B cell (primary cell): ENCODE data around the gene PTPRN. TPM values are rescaled to one million over a fixed set of nuclear protein-coding genes. Genes with fewer than 3 reads are reported as not detected.

ENCODE experiments used
- ATAC-seq: fragments of 200-7000 bp; cut with Tn5 transposase; one replicate; pipeline ENCODE4 v1.10.0; 2021; ENCODE audit warnings: low read depth, mild to moderate bottlenecking, moderate number of reproducible peaks, moderate library complexity
- CTCF ChIA-PET: fragments of 350-600 bp; sonication (Branson Sonifier 250); formaldehyde crosslinking; loops from one replicate; lab custom pipeline; 2021; ENCODE audit warnings: antibody characterized with exemption, inconsistent platforms; lab: Charles Lee
- POLR2A ChIA-PET: fragments of 350-600 bp; sonication (Branson Sonifier 250); formaldehyde crosslinking; loops from one replicate; lab custom pipeline; 2021; ENCODE audit warnings: antibody characterized with exemption; lab: Charles Lee
- DNase-seq: peaks from one replicate; pipeline ENCODE4 v3.0.0; 2013
- H2AFZ ChIP-seq: 2 replicates; pipeline ENCODE4 v1.6.1; 2012; ENCODE audit warnings: mild to moderate bottlenecking, low read depth, low read length; ENCODE audit not compliant: insufficient read depth, poor library complexity, severe bottlenecking
- H3K27ac ChIP-seq, 2 donors: 1 replicate in 1 of 2; 2 replicates in 1 of 2; pipeline ENCODE4 v1.5.1; 2012 to 2013; ENCODE audit warnings: low read length in 2 of 2, mild to moderate bottlenecking in 2 of 2, moderate library complexity in 1 of 2
- H3K27me3 ChIP-seq, 4 experiments: fragments of 200-600 bp in 1 of 4; sonication (generic) in 1 of 4; replicated peaks in 1 of 4; 1 replicate in 2 of 4; 2 replicates in 2 of 4; pipeline versions ENCODE4 v1.6.1 to v1.7.0; 2013 to 2016; ENCODE audit warnings: low read length in 3 of 4, mild to moderate bottlenecking in 2 of 4, mixed read lengths in 1 of 4, moderate library complexity in 1 of 4; ENCODE audit not compliant: insufficient read depth in 4 of 4, control insufficient read depth in 3 of 4; ENCODE audit errors: control extremely low read depth in 1 of 4
- H3K36me3 ChIP-seq, 2 experiments: replicated peaks in 1 of 2; 1 replicate in 1 of 2; 2 replicates in 1 of 2; pipeline versions ENCODE4 v1.6.1 to v1.7.1; 2013; ENCODE audit warnings: low read length in 1 of 2; ENCODE audit not compliant: insufficient read depth in 2 of 2, control insufficient read depth in 1 of 2; ENCODE audit errors: control extremely low read depth in 1 of 2, extremely low read depth in 1 of 2
- H3K4me1 ChIP-seq, 2 donors: fragments of 200-600 bp in 1 of 2; sonication (generic) in 1 of 2; 1 replicate in 1 of 2; 2 replicates in 1 of 2; pipeline versions ENCODE4 v1.5.1 to v1.6.1; 2013 to 2017; ENCODE audit warnings: low read length in 2 of 2; ENCODE audit not compliant: control insufficient read depth in 2 of 2, insufficient read depth in 2 of 2
- H3K4me2 ChIP-seq: replicated peaks from 2 replicates; pipeline ENCODE3; 2012; ENCODE audit warnings: mild to moderate bottlenecking, low read depth, low read length; ENCODE audit not compliant: poor library complexity, severe bottlenecking
- H3K4me3 ChIP-seq, 5 experiments: fragments of 200-600 bp in 1 of 5; sonication (generic) in 1 of 5; 1 replicate in 3 of 5; 2 replicates in 2 of 5; pipeline versions ENCODE4 v1.5.1 to v1.7.0; 2011 to 2016; ENCODE audit warnings: low read length in 4 of 5, mild to moderate bottlenecking in 4 of 5, low read depth in 2 of 5, control low read depth in 1 of 5, moderate library complexity in 1 of 5; ENCODE audit not compliant: insufficient read depth in 1 of 5; ENCODE audit errors: control extremely low read depth in 1 of 5, extremely low read depth in 1 of 5
- H3K79me2 ChIP-seq: fragments of 200-600 bp; sonication (generic); one replicate; pipeline ENCODE4 v1.6.0; 2016; ENCODE audit warnings: low read length; ENCODE audit not compliant: control insufficient read depth, insufficient read depth
- H3K9ac ChIP-seq: fragments of 200-600 bp; sonication (generic); 2 replicates; pipeline ENCODE4 v1.6.1; 2017; ENCODE audit warnings: mild to moderate bottlenecking, low read length, moderate library complexity
- H3K9me3 ChIP-seq, 3 donors: one replicate each; pipeline versions ENCODE4 v1.6.1 to v1.7.1; 2013; ENCODE audit warnings: low read length in 2 of 3; ENCODE audit not compliant: control insufficient read depth in 2 of 3, insufficient read depth in 1 of 3; ENCODE audit errors: control extremely low read depth in 1 of 3
- H4K20me1 ChIP-seq: 2 replicates; pipeline ENCODE4 v1.6.0; 2012; ENCODE audit warnings: mild to moderate bottlenecking, low read length; ENCODE audit not compliant: insufficient read depth, control insufficient read depth, poor library complexity, severe bottlenecking
- H3K27ac Mint-ChIP-seq: one replicate; pipeline ENCODE4 v1.8.0; 2021; ENCODE audit warnings: mixed read lengths
- H3K27me3 Mint-ChIP-seq: one replicate; pipeline ENCODE4 v1.8.0; 2021; ENCODE audit warnings: mixed read lengths
- H3K4me1 Mint-ChIP-seq: one replicate; pipeline ENCODE4 v1.8.0; 2021; ENCODE audit warnings: mixed read lengths
- H3K4me3 Mint-ChIP-seq: one replicate; pipeline ENCODE4 v1.8.0; 2021; ENCODE audit warnings: mixed read lengths
- H3K9me3 Mint-ChIP-seq: one replicate; pipeline ENCODE4 v1.8.0; 2022; ENCODE audit warnings: mixed read lengths; ENCODE audit not compliant: insufficient read depth
- CTCF ChIP-seq: fragments of 200-600 bp; IDR thresholded peaks from one replicate; pipeline ENCODE4 v1.8.0; 2022; ENCODE audit warnings: antibody characterized with exemption, mild to moderate bottlenecking
- EZH2 ChIP-seq: IDR thresholded peaks from 2 replicates; pipeline ENCODE4 v1.6.1; 2012; ENCODE audit warnings: borderline replicate concordance, low read depth, mild to moderate bottlenecking, moderate library complexity, low read length; ENCODE audit not compliant: insufficient read depth, poor library complexity, severe bottlenecking
- WGBS: methylation state at CpG from one replicate; pipeline ENCODE4 v1.1.5; 2013; ENCODE audit warnings: missing lambda C conversion rate; ENCODE audit not compliant: insufficient coverage; 5-methylcytosine and 5-hydroxymethylcytosine counted together
- intact Hi-C: fragments of 100-400 bp; cut with micrococcal nuclease; formaldehyde crosslinking; loops from one replicate; pipeline ENCODE4 v1.10.0; 2022
- polyA plus RNA-seq: library from polyadenylated mRNA; depleted of rRNA; stranded (reverse); fragments of >200 nt; gene quantifications from 2 replicates; pipeline ENCODE4 v1.2.3, GENCODE V29; 2012
- total RNA-seq, 2 donors: library from RNA; stranded (reverse); fragments of 120-200 nt in 1 of 2; gene quantifications; 1 replicate in 1 of 2; 2 replicates in 1 of 2; pipeline versions ENCODE4 v1.2.3 to v1.2.4, GENCODE V29; 2013 to 2022

PTPRN gene
- total and polyA plus RNA-seq, 2 donors (not counting 1 experiment from before 2014, with no cell fraction given) = 0.04 TPM; not detected in 1

- Histone ChIP-seq H2AFZ (no peak overlapping the region), H3K27me3 (peaks cover 0 to 42% (median 7%) of the 10 kb centered on the region in 4 experiments), H3K27ac (no peak overlapping the region), H3K79me2 (no peaks in the 10 kb centered on the region), H3K9ac (no peak overlapping the region), H3K4me3 (no peak overlapping the region), H3K9me3 (peaks cover 0 to 4% (median 0%) of the 10 kb centered on the region in 3 donors), H3K36me3 (no peaks in the 10 kb centered on the region), H3K4me1 (peaks cover 0 to 7% of the 10 kb centered on the region in 2 donors), H3K4me2 (no peak overlapping the region), H4K20me1 (no peaks in the 10 kb centered on the region)
- Mint-ChIP-seq H3K27me3 (peaks cover 50% of the 10 kb centered on the region), H3K27ac (no peak overlapping the region), H3K4me3 (no peak overlapping the region), H3K4me1 (peaks cover 2% of the 10 kb centered on the region), H3K9me3 (no peaks in the 10 kb centered on the region)
- ChIA-PET CTCF (no interaction called here), POLR2A (no interaction called here)
- 11% methylated on average over 66 of the region's 66 CpGs for WGBS
- DNase-seq (no peak), ATAC-seq (no peak)
- intact Hi-C loops = no loop called here
- no peak for TF ChIP-seq CTCF
- no peak for TF ChIP-seq EZH2
Measured at GRCh38 chr2:219358170-219359075, 49.2 kb upstream of the PTPRN start.

- intact Hi-C loops = no loop called here
- Histone ChIP-seq H3K27me3 (peaks cover 0 to 54% (median 7%) of the 10 kb centered on the region in 4 experiments), H3K79me2 (no peaks in the 10 kb centered on the region), H3K9me3 (peaks cover 0 to 4% (median 0%) of the 10 kb centered on the region in 3 donors), H3K9ac (no peak overlapping the region), H3K4me1 (peaks cover 0 to 7% of the 10 kb centered on the region in 2 donors), H4K20me1 (no peaks in the 10 kb centered on the region), H3K27ac (no peak overlapping the region), H2AFZ (no peak overlapping the region), H3K4me2 (no peak overlapping the region), H3K4me3 (no peak overlapping the region), H3K36me3 (no peaks in the 10 kb centered on the region)
- CTCF ChIA-PET = no interaction called here
- Mint-ChIP-seq H3K27ac (no peak overlapping the region), H3K4me1 (peaks cover 2% of the 10 kb centered on the region), H3K27me3 (peaks cover 56% of the 10 kb centered on the region), H3K9me3 (no peaks in the 10 kb centered on the region), H3K4me3 (no peak overlapping the region)
- no peak for DNase-seq
- POLR2A ChIA-PET = no interaction called here
- WGBS = no CpG with 5 or more reads among the region's 1 CpG
- ATAC-seq = no peak
- TF ChIP-seq EZH2 = no peak
- no peak for TF ChIP-seq CTCF
Measured at GRCh38 chr2:219356834-219357233, 47.6 kb upstream of the PTPRN start.
